HepG2 (cell line): ENCODE results near the gene USP9X. TPM values are rescaled to one million over a fixed set of nuclear protein-coding genes. Genes with fewer than 3 reads are reported as not detected.

Source experiments
- ARID2 ChIP-seq: sonication (generic); formaldehyde crosslinking; IDR thresholded peaks from 2 replicates; pipeline ENCODE4 v1.8.1; 2022; ENCODE audit warnings: mild to moderate bottlenecking, missing genetic modification reagents, borderline replicate concordance
- CBX2 ChIP-seq, 2 experiments: fragments of 200-600 bp in 1 of 2; sonication (generic); formaldehyde crosslinking in 1 of 2; IDR thresholded peaks; 2 replicates each; pipeline versions ENCODE4 v1.7.0 to v1.8.1; 2018 to 2022; ENCODE audit warnings: low read depth in 2 of 2, low read length in 1 of 2, mild to moderate bottlenecking in 1 of 2, missing genetic modification reagents in 1 of 2
- CHD4 ChIP-seq: fragments of 200-600 bp; sonication (generic); IDR thresholded peaks from 2 replicates; pipeline ENCODE4 v1.7.0; 2017; ENCODE audit warnings: mild to moderate bottlenecking, low read length, borderline replicate concordance
- CREM ChIP-seq, 2 experiments: sonication (generic) in 1 of 2; formaldehyde crosslinking in 1 of 2; IDR thresholded peaks; 2 replicates each; pipeline versions ENCODE4 v1.4.0 to v1.6.1; 2016 to 2020; ENCODE audit warnings: antibody characterized with exemption in 1 of 2, mild to moderate bottlenecking in 1 of 2, missing genetic modification reagents in 1 of 2
- EED ChIP-seq: sonication (generic); formaldehyde crosslinking; IDR thresholded peaks from 2 replicates; pipeline ENCODE4 v1.5.0; 2020; ENCODE audit warnings: mild to moderate bottlenecking, missing genetic modification reagents
- ELF1 ChIP-seq: sonication (generic); formaldehyde crosslinking; IDR thresholded peaks from 2 replicates; pipeline ENCODE4 v1.4.0; 2020; ENCODE audit warnings: missing genetic modification reagents
- GLI4 ChIP-seq: sonication (generic); formaldehyde crosslinking; IDR thresholded peaks from 2 replicates; pipeline ENCODE4 v1.5.1; 2020; ENCODE audit warnings: missing genetic modification reagents, mild to moderate bottlenecking, moderate library complexity, borderline replicate concordance
- HNRNPUL1 ChIP-seq: fragments of 200-400 bp; formaldehyde crosslinking; IDR thresholded peaks from 2 replicates; pipeline ENCODE4 v1.6.1; 2017; ENCODE audit warnings: low read depth, mild to moderate bottlenecking, low read length, moderate library complexity
- MTA1 ChIP-seq: sonication (generic); formaldehyde crosslinking; IDR thresholded peaks from 2 replicates; pipeline ENCODE4 v1.4.0; 2020; ENCODE audit warnings: missing genetic modification reagents, mild to moderate bottlenecking, borderline replicate concordance
- NR2F6 ChIP-seq, 2 experiments: IDR thresholded peaks; 2 replicates each; pipeline ENCODE4 v1.6.1; 2016; ENCODE audit warnings: antibody characterized with exemption in 1 of 2, mild to moderate bottlenecking in 1 of 2
- SMARCE1 ChIP-seq: fragments of 450-650 bp; IDR thresholded peaks from 2 replicates; pipeline ENCODE4 v1.6.1; 2017; ENCODE audit warnings: borderline replicate concordance
- SSRP1 ChIP-seq: IDR thresholded peaks from 2 replicates; pipeline ENCODE4 v1.6.1; 2016; ENCODE audit warnings: control low read depth
- YEATS4 ChIP-seq: sonication (generic); formaldehyde crosslinking; IDR thresholded peaks from 2 replicates; pipeline ENCODE4 v1.4.0; 2020; ENCODE audit warnings: missing genetic modification reagents, borderline replicate concordance
- ZBTB8A ChIP-seq: sonication (generic); formaldehyde crosslinking; IDR thresholded peaks from 2 replicates; pipeline ENCODE4 v1.4.0; 2020; ENCODE audit warnings: mild to moderate bottlenecking, low read depth, missing genetic modification reagents, borderline replicate concordance
- ZNF17 ChIP-seq: sonication (generic); formaldehyde crosslinking; IDR thresholded peaks from 2 replicates; pipeline ENCODE4 v1.5.0; 2020; ENCODE audit warnings: mild to moderate bottlenecking, missing genetic modification reagents
- ZNF264 ChIP-seq: sonication (generic); formaldehyde crosslinking; IDR thresholded peaks from 2 replicates; pipeline ENCODE4 v1.4.0; 2020; ENCODE audit warnings: missing genetic modification reagents
- ZNF446 ChIP-seq: sonication (generic); formaldehyde crosslinking; IDR thresholded peaks from 2 replicates; pipeline ENCODE4 v1.5.0; 2020; ENCODE audit warnings: mild to moderate bottlenecking, missing genetic modification reagents
- ZNF607 ChIP-seq: sonication (generic); formaldehyde crosslinking; IDR thresholded peaks from 2 replicates; pipeline ENCODE4 v1.5.1; 2020; ENCODE audit warnings: missing genetic modification reagents, mild to moderate bottlenecking, borderline replicate concordance
- ZNF672 ChIP-seq: sonication (generic); formaldehyde crosslinking; IDR thresholded peaks from 2 replicates; pipeline ENCODE4 v1.8.1; 2022; ENCODE audit warnings: missing genetic modification reagents
- ZNF766 ChIP-seq: sonication (generic); formaldehyde crosslinking; IDR thresholded peaks from 2 replicates; pipeline ENCODE4 v1.5.0; 2020; ENCODE audit warnings: missing genetic modification reagents, borderline replicate concordance
- polyA plus RNA-seq, 8 experiments: library from polyadenylated mRNA; depleted of rRNA in 3 of 8; stranded (reverse) in 7 of 8; unstranded in 1 of 8; fragments of >200 nt; fragmentation: Illumina TruSeq in 4 of 8; extraction: Trizol in 4 of 8; gene quantifications; 2 replicates each; pipeline versions ENCODE4 v1.2.1 to v1.2.3, GENCODE V29; 2011 to 2016; ENCODE audit warnings: low read depth in 4 of 8, missing spikeins in 1 of 8, mixed read lengths in 1 of 8; ENCODE audit not compliant: insufficient read depth in 1 of 8
- total RNA-seq, 5 experiments: library from RNA; depleted of rRNA; stranded (reverse); fragments of >200 nt; fragmentation: Illumina TruSeq; extraction: Trizol; gene quantifications; 2 replicates each; pipeline ENCODE4 v1.2.3, GENCODE V29; 2016; ENCODE audit warnings: low read depth in 1 of 5
- TF ChIP-seq, protein P1 (sequence below), 2 experiments: sonication (generic) in 1 of 2; formaldehyde crosslinking in 1 of 2; IDR thresholded peaks; 2 replicates each; pipeline versions ENCODE4 v1.6.1 to v1.9.0; 2014 to 2022; ENCODE audit warnings: antibody characterized with exemption in 1 of 2, borderline replicate concordance in 1 of 2, inconsistent platforms in 1 of 2, low read depth in 1 of 2, missing genetic modification reagents in 1 of 2
- TF ChIP-seq, protein P2 (sequence below): sonication (generic); formaldehyde crosslinking; conservative IDR thresholded peaks from 2 replicates; pipeline ENCODE4 v1.5.0; 2020; ENCODE audit warnings: missing genetic modification reagents

Gene USP9X
- total and polyA plus RNA-seq, 2 of the 13 experiments (the other 11 are each of a cell fraction or from before 2014, with no cell fraction given) = 22.2 to 40.5 TPM

- peak; percentile 69 for TF ChIP-seq YEATS4 (CRISPR knock-in tag)
- TF ChIP-seq GLI4 (CRISPR knock-in tag) = no peak
- no peak for TF ChIP-seq SMARCE1
- no peak for TF ChIP-seq ZNF766 (CRISPR knock-in tag)
- peak; percentile 80 for TF ChIP-seq ELF1
- TF ChIP-seq ZNF17 (CRISPR knock-in tag) = no peak
- TF ChIP-seq ZNF264 (CRISPR knock-in tag) = 0 out of 2 replicates have a peak, but pooled peaks have one; percentile 58
- no peak for TF ChIP-seq SSRP1
- no peak for TF ChIP-seq NR2F6 (IDR thresholded peaks at IDR 0.05)
- peak; percentile 65 for TF ChIP-seq NR2F6 (CRISPR knock-in tag; IDR thresholded peaks at IDR 0.05)
- no peak for TF ChIP-seq ZNF446
- TF ChIP-seq CREM (IDR thresholded peaks at IDR 0.05) = peak; percentile 85
- TF ChIP-seq CREM (CRISPR knock-in tag; IDR thresholded peaks at IDR 0.05) = peak; percentile 35; the same call in 1 of the 2 replicates
- no peak; the same call in 1 of the 2 replicates for TF ChIP-seq EED (CRISPR knock-in tag)
- no peak for TF ChIP-seq ZBTB8A (CRISPR knock-in tag)
- no peak for TF ChIP-seq HNRNPUL1
- TF ChIP-seq CBX2 (IDR thresholded peaks at IDR 0.05; ENCODE audit: low read depth, low read length) = no peak
- no peak for TF ChIP-seq CBX2 (CRISPR knock-in tag; IDR thresholded peaks at IDR 0.05; ENCODE audit: low read depth)
- no peak for TF ChIP-seq ARID2
- peak; percentile 82 for TF ChIP-seq ZNF607
- TF ChIP-seq, protein P1, sequence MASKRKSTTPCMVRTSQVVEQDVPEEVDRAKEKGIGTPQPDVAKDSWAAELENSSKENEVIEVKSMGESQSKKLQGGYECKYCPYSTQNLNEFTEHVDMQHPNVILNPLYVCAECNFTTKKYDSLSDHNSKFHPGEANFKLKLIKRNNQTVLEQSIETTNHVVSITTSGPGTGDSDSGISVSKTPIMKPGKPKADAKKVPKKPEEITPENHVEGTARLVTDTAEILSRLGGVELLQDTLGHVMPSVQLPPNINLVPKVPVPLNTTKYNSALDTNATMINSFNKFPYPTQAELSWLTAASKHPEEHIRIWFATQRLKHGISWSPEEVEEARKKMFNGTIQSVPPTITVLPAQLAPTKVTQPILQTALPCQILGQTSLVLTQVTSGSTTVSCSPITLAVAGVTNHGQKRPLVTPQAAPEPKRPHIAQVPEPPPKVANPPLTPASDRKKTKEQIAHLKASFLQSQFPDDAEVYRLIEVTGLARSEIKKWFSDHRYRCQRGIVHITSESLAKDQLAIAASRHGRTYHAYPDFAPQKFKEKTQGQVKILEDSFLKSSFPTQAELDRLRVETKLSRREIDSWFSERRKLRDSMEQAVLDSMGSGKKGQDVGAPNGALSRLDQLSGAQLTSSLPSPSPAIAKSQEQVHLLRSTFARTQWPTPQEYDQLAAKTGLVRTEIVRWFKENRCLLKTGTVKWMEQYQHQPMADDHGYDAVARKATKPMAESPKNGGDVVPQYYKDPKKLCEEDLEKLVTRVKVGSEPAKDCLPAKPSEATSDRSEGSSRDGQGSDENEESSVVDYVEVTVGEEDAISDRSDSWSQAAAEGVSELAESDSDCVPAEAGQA (IDR thresholded peaks at IDR 0.05; ENCODE audit: low read depth) = peak; percentile 69
- TF ChIP-seq, protein P1 (CRISPR knock-in tag; IDR thresholded peaks at IDR 0.05; ENCODE audit: borderline replicate concordance) = no peak
- no peak for TF ChIP-seq ZNF672 (CRISPR knock-in tag)
- TF ChIP-seq, protein P2, sequence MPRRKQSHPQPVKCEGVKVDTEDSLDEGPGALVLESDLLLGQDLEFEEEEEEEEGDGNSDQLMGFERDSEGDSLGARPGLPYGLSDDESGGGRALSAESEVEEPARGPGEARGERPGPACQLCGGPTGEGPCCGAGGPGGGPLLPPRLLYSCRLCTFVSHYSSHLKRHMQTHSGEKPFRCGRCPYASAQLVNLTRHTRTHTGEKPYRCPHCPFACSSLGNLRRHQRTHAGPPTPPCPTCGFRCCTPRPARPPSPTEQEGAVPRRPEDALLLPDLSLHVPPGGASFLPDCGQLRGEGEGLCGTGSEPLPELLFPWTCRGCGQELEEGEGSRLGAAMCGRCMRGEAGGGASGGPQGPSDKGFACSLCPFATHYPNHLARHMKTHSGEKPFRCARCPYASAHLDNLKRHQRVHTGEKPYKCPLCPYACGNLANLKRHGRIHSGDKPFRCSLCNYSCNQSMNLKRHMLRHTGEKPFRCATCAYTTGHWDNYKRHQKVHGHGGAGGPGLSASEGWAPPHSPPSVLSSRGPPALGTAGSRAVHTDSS (CRISPR knock-in tag) = no peak
- TF ChIP-seq MTA1 (CRISPR knock-in tag) = no peak
- TF ChIP-seq CHD4 = no peak
Observed at GRCh38 chrX:41084044-41084892, 977 bp upstream of the USP9X start (continued).
